Lower lobe of right lung (tissue), 2 donors: ENCODE data around the gene POLR2H. TPM values are rescaled to one million over a fixed set of nuclear protein-coding genes. Genes with fewer than 3 reads are reported as not detected.

Source experiments
- ATAC-seq, 2 donors: fragments of 200-7000 bp; cut with Tn5 transposase; one replicate each; pipeline ENCODE4 v1.9.1; 2020 to 2022; ENCODE audit warnings: mild to moderate bottlenecking in 2 of 2, moderate library complexity in 2 of 2
- DNase-seq: peaks from one replicate; pipeline ENCODE4 v3.0.0-alpha.2; 2020
- H3K27ac ChIP-seq: fragments of 200-600 bp; one replicate; pipeline ENCODE4 v1.8.0; 2022
- H3K27me3 ChIP-seq: fragments of 200-600 bp; one replicate; pipeline ENCODE4 v1.8.0; 2022; ENCODE audit warnings: low read depth
- H3K36me3 ChIP-seq: fragments of 200-600 bp; one replicate; pipeline ENCODE4 v1.8.0; 2022; ENCODE audit warnings: mild to moderate bottlenecking
- H3K4me1 ChIP-seq: fragments of 200-600 bp; one replicate; pipeline ENCODE4 v1.8.0; 2022
- H3K4me3 ChIP-seq: fragments of 200-600 bp; one replicate; pipeline ENCODE4 v1.8.0; 2022; ENCODE audit warnings: mild to moderate bottlenecking
- H3K9me3 ChIP-seq: fragments of 200-600 bp; one replicate; pipeline ENCODE4 v1.8.0; 2022
- intact Hi-C: fragments of 100-400 bp; cut with DNase I; formaldehyde crosslinking; loops from one replicate; pipeline ENCODE4 v1.11.0; 2022
- total RNA-seq: library from RNA; stranded (reverse); fragmentation: NEBNext Ultra II Directional; extraction: Animal tissue kit (Norgen Biotek cat#: 25700); gene quantifications from one replicate; pipeline ENCODE4 v1.2.1, GENCODE V29; 2021
- TF ChIP-seq, protein P1 (sequence below): fragments of 200-600 bp; IDR thresholded peaks from one replicate; pipeline ENCODE4 v1.8.0; 2022; ENCODE audit warnings: antibody characterized with exemption, mild to moderate bottlenecking
- donor health status: DM: no; HTN: yes; CAD: no; lungs with severe emphysema.

POLR2H gene
- total RNA-seq, 1 donor from 2014 or later, result 53.3 TPM

DNA sequence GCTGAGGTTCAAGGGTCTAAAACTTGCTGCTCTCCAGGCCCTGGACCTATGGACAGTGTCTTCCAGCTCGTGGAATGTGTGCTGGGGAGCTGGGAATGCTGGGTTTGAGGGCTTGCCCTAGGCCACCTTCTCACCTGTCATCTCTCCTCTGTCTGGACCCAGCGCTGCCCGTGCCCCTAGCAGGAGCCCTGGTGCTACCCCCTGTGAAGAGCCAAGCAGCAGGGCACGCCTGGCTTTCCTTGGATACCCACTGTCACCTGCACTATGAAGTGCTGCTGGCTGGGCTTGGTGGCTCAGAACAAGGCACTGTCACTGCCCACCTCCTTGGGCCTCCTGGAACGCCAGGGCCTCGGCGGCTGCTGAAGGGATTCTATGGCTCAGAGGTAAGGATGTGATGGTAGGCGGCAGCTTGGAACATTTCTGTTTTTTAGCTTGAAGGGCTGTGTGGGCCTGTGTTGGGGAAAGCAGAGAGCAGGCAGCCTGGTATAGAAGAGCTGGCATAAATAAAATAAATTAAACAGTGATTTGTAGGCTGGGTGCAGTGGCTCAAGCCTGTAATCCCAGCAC, 23.4 kb downstream of the POLR2H start:
- Histone ChIP-seq H3K27ac (no peak overlapping the region), H3K4me3 (no peak overlapping the region), H3K4me1 (peaks cover 15% of the 10 kb centered on the region), H3K9me3 (no peaks in the 10 kb centered on the region), H3K36me3 (no peaks in the 10 kb centered on the region), H3K27me3 (peaks cover 24% of the 10 kb centered on the region)
- intact Hi-C loops, result no loop called here
- DNase-seq (no peak), ATAC-seq (no peak)
- TF ChIP-seq, protein P1, sequence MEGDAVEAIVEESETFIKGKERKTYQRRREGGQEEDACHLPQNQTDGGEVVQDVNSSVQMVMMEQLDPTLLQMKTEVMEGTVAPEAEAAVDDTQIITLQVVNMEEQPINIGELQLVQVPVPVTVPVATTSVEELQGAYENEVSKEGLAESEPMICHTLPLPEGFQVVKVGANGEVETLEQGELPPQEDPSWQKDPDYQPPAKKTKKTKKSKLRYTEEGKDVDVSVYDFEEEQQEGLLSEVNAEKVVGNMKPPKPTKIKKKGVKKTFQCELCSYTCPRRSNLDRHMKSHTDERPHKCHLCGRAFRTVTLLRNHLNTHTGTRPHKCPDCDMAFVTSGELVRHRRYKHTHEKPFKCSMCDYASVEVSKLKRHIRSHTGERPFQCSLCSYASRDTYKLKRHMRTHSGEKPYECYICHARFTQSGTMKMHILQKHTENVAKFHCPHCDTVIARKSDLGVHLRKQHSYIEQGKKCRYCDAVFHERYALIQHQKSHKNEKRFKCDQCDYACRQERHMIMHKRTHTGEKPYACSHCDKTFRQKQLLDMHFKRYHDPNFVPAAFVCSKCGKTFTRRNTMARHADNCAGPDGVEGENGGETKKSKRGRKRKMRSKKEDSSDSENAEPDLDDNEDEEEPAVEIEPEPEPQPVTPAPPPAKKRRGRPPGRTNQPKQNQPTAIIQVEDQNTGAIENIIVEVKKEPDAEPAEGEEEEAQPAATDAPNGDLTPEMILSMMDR, result no peak

DNA sequence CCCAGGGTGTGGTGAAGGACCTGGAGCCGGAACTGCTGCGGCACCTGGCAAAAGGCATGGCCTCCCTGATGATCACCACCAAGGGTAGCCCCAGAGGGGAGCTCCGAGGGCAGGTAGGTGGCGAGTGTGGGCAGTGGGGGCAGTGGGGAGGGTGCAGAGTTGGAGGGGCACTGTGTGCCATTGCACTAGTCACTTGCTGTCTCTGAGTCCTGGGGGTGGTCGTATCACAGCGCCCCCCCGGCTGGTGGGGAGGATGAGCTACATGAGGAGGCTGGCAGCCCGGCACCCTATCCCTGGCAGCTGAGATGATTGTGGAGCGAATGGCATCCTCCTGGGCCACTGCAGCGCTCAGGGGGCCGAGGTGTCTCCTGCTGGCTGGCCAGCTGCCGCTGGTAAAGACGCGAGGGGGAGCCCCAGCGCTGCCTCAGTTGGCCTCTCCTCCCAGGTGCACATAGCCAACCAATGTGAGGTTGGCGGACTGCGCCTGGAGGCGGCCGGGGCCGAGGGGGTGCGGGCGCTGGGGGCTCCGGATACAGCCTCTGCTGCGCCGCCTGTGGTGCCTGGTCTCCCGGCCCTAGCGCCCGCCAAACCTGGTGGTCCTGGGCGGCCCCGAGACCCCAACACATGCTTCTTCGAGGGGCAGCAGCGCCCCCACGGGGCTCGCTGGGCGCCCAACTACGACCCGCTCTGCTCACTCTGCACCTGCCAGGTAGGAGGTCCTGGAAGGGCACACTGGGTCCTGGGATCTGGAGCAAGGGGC, 24.7 kb downstream of the POLR2H start:
- DNase-seq, result no peak
- peaks cover 7% of the 10 kb centered on the region for H3K4me1 ChIP-seq
- H3K4me3 ChIP-seq, result no peak overlapping the region
- no peak for ATAC-seq
- TF ChIP-seq, protein P1, result no peak
- no peak overlapping the region for H3K27ac ChIP-seq
- H3K36me3 ChIP-seq, result no peaks in the 10 kb centered on the region
- intact Hi-C loops, result no loop called here
- H3K9me3 ChIP-seq, result no peaks in the 10 kb centered on the region
- H3K27me3 ChIP-seq, result peaks cover 16% of the 10 kb centered on the region

DNA sequence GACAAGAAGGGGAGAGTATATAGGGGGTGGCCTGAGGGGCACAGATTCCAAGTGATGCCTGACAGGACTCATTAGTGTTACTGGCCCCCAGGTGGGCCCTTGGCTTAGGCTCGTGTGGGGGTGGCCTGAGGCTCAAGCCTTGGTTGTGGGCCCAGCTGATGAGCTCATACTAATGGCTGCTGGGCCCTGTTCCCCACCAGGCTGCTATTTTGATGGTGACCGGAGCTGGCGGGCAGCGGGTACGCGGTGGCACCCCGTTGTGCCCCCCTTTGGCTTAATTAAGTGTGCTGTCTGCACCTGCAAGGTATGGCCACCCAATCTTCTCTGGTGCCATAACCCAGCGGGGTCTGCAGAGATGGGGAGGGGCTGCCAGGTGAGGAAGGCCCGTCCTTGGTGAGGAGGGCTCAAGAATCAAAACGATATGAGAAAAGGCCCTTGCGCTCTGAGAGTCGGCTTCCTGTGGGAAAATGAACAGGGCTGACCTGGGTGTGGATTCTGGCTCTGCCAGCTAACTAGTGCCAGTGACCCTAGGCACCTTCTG, 25.7 kb downstream of the POLR2H start:
- Histone ChIP-seq H3K36me3 (no peaks in the 10 kb centered on the region), H3K27ac (no peak overlapping the region), H3K9me3 (no peaks in the 10 kb centered on the region), H3K27me3 (peaks cover 8% of the 10 kb centered on the region), H3K4me1 (no peaks in the 10 kb centered on the region), H3K4me3 (no peak overlapping the region)
- intact Hi-C loops, result no loop called here
- TF ChIP-seq, protein P1, result no peak
- no peak for DNase-seq
- ATAC-seq, result no peak

DNA sequence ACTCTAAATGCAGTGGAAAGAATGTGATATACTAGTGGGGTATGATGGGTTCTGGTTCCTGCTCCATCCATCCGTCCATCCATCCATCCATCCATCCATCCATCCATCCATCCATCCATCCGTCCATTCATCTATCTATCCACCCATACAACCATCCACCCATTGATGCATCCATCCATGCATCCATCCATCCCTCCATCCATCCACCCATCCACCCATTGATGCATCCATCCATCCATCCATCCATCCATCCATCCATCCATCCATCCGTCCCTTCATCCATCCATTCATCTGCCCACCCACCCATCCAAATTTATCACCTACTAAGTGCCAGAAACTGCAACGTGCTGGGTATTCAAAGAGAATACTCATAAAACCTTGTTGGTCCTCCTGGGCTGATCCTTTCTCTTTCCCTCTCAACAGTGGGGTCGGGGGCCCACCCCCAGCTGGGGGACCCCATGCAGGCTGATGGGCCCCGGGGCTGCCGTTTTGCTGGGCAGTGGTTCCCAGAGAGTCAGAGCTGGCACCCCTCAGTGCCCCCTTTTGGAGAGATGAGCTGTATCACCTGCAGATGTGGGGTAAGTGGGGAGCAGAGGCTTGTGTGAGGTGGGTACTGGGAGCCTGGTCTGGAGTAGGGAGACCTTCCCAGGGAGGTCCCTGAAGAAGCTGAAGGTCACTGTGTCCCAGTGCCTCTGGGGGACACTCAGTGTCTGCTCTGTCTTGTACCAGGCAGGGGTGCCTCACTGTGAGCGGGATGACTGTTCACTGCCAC, 26.8 kb downstream of the POLR2H start:
- H3K27me3 ChIP-seq, result peaks cover 7% of the 10 kb centered on the region
- no peaks in the 10 kb centered on the region for H3K36me3 ChIP-seq
- H3K9me3 ChIP-seq, result no peaks in the 10 kb centered on the region
- ATAC-seq, result no peak
- H3K27ac ChIP-seq, result no peak overlapping the region
- H3K4me3 ChIP-seq, result no peak overlapping the region
- H3K4me1 ChIP-seq, result no peaks in the 10 kb centered on the region
- TF ChIP-seq, protein P1, result no peak
- intact Hi-C loops, result no loop called here
- DNase-seq, result no peak

DNA sequence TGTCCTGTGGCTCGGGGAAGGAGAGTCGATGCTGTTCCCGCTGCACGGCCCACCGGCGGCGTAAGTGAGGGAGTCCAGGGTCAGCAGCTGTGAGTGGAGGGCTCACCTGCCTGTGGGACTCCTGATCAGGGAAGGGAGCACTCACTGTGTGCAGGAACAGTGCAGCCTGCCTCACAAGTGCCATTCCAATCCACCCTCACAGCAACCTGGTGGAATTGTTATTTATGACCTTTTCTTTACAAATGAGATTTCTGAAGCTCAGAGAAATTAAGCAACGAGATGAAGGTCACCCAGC, 27.4 kb downstream of the POLR2H start:
- H3K4me1 ChIP-seq, result no peaks in the 10 kb centered on the region
- H3K4me3 ChIP-seq, result no peak overlapping the region
- no peaks in the 10 kb centered on the region for H3K9me3 ChIP-seq
- ATAC-seq (no peak), DNase-seq (no peak)
- peaks cover 7% of the 10 kb centered on the region for H3K27me3 ChIP-seq
- intact Hi-C loops, result no loop called here
- TF ChIP-seq, protein P1, result no peak
- H3K27ac ChIP-seq, result no peak overlapping the region
- H3K36me3 ChIP-seq, result no peaks in the 10 kb centered on the region
